Ammon's horn (tissue), 1 donor: ENCODE results near the gene ARHGAP6.
A peak's percentile ranks its signal among the peaks of the same experiment; 100 is the strongest.

Experiments
- DNase-seq: peaks from one replicate; pipeline ENCODE4 v3.0.0-alpha.2; 2016; ENCODE audit warnings: low spot score

ARHGAP6 gene

DNA sequence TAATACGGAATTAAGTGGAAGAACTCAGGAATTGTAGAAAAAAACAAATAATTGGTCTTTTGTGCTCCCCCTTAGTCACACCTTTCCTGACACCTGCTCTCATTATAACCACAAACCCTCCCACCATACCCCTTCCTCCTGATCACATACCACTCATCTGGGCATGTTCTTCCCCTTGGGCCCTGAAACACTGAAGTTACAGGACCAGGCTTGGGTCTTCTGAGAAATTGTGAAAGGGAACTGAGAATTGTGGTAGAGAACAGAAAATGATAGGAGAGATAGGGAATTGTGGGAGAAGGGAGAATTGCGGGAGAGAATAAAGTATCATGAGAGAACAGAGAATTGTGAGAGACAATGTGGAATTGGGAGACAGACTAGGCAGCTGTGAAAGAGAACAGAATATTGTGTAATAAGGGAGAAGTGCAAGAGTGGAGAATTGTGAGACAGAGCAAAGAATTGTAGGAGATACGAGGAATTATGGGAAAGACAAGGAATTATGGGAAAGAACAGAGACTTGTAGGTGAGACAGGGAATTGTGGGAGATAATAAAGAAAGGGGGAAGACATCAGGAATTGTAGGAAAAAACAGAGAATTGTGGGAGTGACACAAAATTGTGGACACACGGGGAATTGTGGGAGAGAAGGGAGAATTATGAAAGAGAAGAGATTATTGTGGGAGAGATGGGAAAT, 557.3 kb downstream of the ARHGAP6 start:
- no peak for DNase-seq

GRCh38 chrX:11105080-11105479, 560.6 kb downstream of the ARHGAP6 start:
- DNase-seq = no peak

DNA sequence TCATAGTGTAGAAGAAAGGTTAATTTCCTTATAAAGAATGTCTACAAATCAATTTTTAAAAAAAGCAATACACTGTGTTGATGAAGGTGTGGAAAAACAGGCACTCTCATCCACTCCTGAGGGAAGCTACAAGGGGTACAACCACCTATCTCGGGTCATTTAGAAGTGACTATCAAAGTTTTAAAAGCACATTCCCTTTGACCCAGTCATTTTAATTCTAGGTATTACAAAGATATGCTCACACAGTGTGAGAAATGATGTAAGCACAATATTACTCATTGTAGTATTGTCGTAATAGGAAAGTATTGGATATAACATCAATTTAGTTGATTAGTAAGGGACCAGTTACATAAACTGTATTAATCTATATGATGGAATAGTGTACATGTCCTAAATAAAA, 562.0 kb downstream of the ARHGAP6 start:
- no peak for DNase-seq

GRCh38 chrX:11103006-11103405, 562.7 kb downstream of the ARHGAP6 start:
- DNase-seq = no peak

GRCh38 chrX:11100281-11101035, 565.3 kb downstream of the ARHGAP6 start:
- peak; percentile 60 for DNase-seq

DNA sequence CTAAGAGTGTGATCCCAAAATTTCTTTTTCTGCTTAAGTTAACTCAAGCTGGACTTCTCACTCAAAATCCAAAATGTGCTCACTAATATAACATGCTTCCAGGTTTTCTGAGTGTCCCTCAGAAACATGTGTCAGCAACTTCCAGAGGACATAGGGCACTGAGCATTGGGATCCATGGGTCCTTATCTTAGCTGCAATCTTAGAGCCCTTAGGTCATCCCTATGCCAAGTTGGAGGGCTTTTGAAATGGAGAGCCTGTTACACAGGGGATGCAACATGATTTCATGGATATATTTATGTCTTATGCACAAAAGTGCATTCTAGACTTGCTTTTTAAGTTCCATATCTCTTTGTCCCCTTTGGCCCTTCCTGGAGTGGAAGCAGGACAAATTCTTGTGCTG, 566.3 kb downstream of the ARHGAP6 start:
- DNase-seq = no peak

GRCh38 chrX:11097933-11098332, 567.8 kb downstream of the ARHGAP6 start:
- no peak for DNase-seq

DNA sequence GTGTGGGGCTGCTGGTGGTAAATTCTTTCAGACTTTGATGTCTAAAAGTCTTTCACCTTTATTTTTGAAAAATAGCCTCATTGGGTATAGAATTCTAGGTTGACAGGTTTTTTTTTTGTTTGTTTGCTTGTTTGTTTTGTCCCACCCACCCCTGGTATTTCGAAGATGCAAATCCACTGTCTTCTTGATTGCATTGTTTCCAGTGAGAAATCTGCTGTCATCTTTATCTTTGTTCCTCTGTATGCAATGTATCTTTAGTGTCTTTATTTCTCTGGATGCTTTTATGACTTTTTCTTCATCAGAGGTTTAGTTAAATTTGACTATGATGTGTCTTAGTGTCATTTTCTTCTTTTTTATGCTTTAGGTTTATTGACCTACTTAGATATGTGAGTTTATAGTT, 575.9 kb downstream of the ARHGAP6 start:
- no peak for DNase-seq
